IMR-90 (cell line): ENCODE data around the gene CLEC14A.

ENCODE experiments used
- CEBPB ChIP-seq: IDR thresholded peaks from 2 replicates; pipeline ENCODE4 v1.6.1; 2012; ENCODE audit warnings: low read depth, low read length, improper control_type of control experiment
- FOS ChIP-seq: fragments of 150-350 bp; IDR thresholded peaks from 2 replicates; pipeline ENCODE4 v1.6.1; 2016; ENCODE audit warnings: low read depth, low read length
- MAFK ChIP-seq: IDR thresholded peaks from 2 replicates; pipeline ENCODE4 v1.6.1; 2012; ENCODE audit warnings: low read depth, low read length, improper control_type of control experiment
- MAZ ChIP-seq: IDR thresholded peaks from 2 replicates; pipeline ENCODE4 v1.6.1; 2012; ENCODE audit warnings: low read depth, mild to moderate bottlenecking, low read length, improper control_type of control experiment, moderate library complexity, borderline replicate concordance
- MXI1 ChIP-seq: IDR thresholded peaks from 2 replicates; pipeline ENCODE4 v1.6.1; 2012; ENCODE audit warnings: low read depth, mild to moderate bottlenecking, low read length, moderate library complexity, borderline replicate concordance
- POLR2A ChIP-seq: IDR thresholded peaks from 2 replicates; pipeline ENCODE4 v1.6.1; 2012; ENCODE audit warnings: mild to moderate bottlenecking, low read depth, low read length
- RAD21 ChIP-seq: IDR thresholded peaks from 2 replicates; pipeline ENCODE4 v1.6.1; 2012; ENCODE audit warnings: low read length, improper control_type of control experiment
- RCOR1 ChIP-seq: IDR thresholded peaks from 2 replicates; pipeline ENCODE4 v1.6.1; 2012; ENCODE audit warnings: mild to moderate bottlenecking, low read length, improper control_type of control experiment; ENCODE audit not compliant: insufficient replicate concordance
- RFX5 ChIP-seq: IDR thresholded peaks from 2 replicates; pipeline ENCODE4 v1.8.0; 2012; ENCODE audit warnings: low read depth, mild to moderate bottlenecking, low read length, moderate library complexity
- SMC3 ChIP-seq: fragments of 150-350 bp; IDR thresholded peaks from 2 replicates; pipeline ENCODE4 v1.6.1; 2016; ENCODE audit warnings: low read depth, mild to moderate bottlenecking, antibody characterized with exemption, low read length, moderate library complexity
- USF2 ChIP-seq: fragments of 150-350 bp; IDR thresholded peaks from 2 replicates; pipeline ENCODE4 v1.6.1; 2017; ENCODE audit warnings: mild to moderate bottlenecking, antibody characterized with exemption, low read length, low read depth
- TF ChIP-seq, protein P1 (sequence below): conservative IDR thresholded peaks from 2 replicates; pipeline ENCODE4 v1.5.1; 2012; ENCODE audit warnings: mild to moderate bottlenecking, low read depth, low read length, improper control_type of control experiment
- TF ChIP-seq, protein P2 (sequence below): fragments of 150-350 bp; IDR thresholded peaks from 2 replicates; pipeline ENCODE4 v1.6.1; 2016; ENCODE audit warnings: low read depth, mild to moderate bottlenecking, low read length, moderate library complexity, borderline replicate concordance

DNA sequence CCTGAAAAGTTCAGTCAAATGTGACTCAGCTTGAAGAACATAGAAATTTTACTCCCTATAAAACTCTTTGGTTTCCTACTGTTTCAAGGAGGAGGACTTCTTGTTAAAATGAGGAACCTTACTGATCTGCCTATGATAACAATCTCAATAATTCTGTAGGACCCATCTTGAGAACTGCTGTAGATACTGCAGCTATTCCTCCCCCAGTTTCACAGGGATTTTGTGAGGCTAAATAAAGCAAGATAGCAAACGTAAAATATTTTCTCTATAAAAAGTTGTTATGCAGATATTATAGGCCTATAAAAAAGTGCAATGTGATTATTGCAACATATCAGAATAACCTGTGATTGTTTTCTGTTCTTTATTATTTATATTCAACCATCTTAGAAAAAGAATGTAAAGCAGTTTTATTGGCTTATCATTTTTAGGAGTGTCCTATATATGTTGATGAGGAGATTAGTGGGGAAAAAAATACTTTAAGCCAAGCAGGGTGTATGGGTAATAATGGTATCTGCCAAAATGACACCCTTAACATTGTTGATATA is 12.1 kb downstream of the CLEC14A start:
- TF ChIP-seq POLR2A, result no peak
- TF ChIP-seq, protein P1, sequence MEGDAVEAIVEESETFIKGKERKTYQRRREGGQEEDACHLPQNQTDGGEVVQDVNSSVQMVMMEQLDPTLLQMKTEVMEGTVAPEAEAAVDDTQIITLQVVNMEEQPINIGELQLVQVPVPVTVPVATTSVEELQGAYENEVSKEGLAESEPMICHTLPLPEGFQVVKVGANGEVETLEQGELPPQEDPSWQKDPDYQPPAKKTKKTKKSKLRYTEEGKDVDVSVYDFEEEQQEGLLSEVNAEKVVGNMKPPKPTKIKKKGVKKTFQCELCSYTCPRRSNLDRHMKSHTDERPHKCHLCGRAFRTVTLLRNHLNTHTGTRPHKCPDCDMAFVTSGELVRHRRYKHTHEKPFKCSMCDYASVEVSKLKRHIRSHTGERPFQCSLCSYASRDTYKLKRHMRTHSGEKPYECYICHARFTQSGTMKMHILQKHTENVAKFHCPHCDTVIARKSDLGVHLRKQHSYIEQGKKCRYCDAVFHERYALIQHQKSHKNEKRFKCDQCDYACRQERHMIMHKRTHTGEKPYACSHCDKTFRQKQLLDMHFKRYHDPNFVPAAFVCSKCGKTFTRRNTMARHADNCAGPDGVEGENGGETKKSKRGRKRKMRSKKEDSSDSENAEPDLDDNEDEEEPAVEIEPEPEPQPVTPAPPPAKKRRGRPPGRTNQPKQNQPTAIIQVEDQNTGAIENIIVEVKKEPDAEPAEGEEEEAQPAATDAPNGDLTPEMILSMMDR, result no peak
- TF ChIP-seq SMC3, result no peak
- TF ChIP-seq RFX5, result no peak
- TF ChIP-seq, protein P2, sequence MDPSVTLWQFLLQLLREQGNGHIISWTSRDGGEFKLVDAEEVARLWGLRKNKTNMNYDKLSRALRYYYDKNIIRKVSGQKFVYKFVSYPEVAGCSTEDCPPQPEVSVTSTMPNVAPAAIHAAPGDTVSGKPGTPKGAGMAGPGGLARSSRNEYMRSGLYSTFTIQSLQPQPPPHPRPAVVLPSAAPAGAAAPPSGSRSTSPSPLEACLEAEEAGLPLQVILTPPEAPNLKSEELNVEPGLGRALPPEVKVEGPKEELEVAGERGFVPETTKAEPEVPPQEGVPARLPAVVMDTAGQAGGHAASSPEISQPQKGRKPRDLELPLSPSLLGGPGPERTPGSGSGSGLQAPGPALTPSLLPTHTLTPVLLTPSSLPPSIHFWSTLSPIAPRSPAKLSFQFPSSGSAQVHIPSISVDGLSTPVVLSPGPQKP, result no peak
- TF ChIP-seq FOS, result no peak
- 0 out of 2 replicates have a peak, but pooled peaks have one; percentile 22 for TF ChIP-seq CEBPB
- no peak for TF ChIP-seq MXI1
- TF ChIP-seq MAFK, result no peak
- TF ChIP-seq RCOR1, result no peak
- TF ChIP-seq RAD21, result no peak
- no peak for TF ChIP-seq MAZ
- TF ChIP-seq USF2, result no peak
